ENCODE results near the gene TRIM34. TPM values are rescaled to one million over a fixed set of nuclear protein-coding genes. Genes with fewer than 3 reads are reported as not detected.
"Not testable (repeated sequence)": the region's sequence is repeated elsewhere in the genome, so short reads cannot be mapped to it uniquely, and the experiment has no call there.

Gene TRIM34
- 5.8 and 8.0 TPM in 2 replicates for total RNA-seq (2014; rRNA removed)
- 3.3 TPM for polyA plus RNA-seq (2012)

DNA sequence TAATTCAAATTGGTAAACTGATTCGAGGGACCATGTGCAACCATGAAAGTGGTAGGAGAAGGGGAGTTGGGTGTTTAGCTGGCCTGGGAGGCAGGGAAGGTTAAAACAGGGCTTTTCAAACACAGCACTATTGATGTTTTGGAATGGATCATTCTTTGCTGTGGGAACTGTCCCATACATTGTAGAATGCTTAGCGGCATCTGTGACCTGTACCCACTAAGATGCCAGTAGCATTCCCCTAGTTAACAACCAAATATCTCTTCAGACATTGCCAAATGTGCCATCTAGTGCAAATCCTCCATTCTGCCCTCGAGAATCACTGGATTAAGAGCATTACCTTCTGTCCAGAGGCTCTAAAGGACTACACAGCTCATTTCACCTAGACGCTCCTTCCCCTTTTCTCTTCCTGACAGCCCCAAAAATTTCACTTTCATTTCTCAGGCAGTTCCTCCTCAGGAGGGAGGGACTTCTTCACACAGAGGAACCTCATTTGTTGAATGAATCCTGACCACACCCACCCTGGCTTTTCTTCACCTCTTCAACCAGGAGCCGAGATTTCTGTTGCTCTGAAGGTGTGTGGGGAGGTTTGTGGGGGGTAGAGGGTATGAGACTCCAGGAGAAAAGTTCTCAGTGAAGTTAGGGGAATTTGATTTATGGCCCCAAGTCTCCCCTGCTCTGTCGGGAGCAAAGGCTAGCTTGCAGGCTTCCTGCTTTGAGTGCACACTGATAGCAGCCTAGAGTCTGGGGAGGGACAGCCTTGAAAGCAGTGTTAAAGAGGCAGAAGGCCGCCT is at the start of gene TRIM34:
Gene TRIM34, plus strand, starts transcription at position 513 of the 791 bp plus-strand sequence. CDS start 7,331 bp downstream, outside the sequence.
- DNase-seq (ENCODE audit: low read depth), result peak; percentile 70

DNA sequence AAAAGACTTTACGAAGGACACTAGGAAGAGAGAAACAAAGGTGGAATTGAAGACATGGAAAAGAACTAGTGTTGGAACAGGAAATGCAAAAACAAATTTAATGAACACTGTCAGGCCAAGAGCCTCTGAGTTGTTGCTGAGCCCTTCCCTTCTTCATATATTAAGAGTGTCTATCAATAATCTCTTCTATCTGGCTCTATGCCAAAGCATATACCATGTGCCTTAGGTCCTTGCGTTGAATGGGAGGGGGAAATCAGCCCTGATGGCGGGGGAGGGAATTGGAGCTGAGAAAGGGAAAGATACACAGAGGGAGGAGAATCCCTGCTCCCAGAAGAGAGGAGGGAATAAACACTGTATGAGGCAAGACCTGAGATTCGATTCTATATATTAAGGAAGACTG is 49.6 kb upstream of the TRIM34 start:
- no peak for DNase-seq (ENCODE audit: low read depth)

GRCh38 chr11:5577101-5577500 is 47.7 kb upstream of the TRIM34 start:
- DNase-seq (ENCODE audit: low read depth), result no peak

DNA sequence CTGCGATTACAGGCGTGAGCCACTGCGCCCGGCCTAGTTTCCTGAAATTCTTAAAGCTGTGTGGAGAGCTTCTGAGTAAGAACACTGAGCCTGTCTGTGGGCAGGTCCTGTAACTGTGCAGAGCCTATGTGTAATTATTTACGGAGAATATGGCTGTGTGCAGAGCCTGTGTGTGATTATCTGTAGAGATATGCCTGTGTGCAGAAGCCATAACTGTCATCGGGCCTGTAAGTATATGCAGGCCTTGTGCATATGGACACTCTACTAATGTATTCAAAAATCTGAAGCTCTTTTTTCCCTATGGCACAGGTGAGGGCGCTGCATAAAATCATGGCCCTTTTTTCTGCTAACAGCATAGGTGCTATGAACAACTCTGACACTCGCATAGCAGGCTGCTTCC is 44.2 kb upstream of the TRIM34 start, which contains the start of gene OR52B6:
Gene OR52B6, plus strand, starts transcription at position 301 of the 400 bp plus-strand sequence. Its CDS starts 0 bp downstream, at position 301.
- DNase-seq (ENCODE audit: low read depth), result no peak

- DNase-seq (ENCODE audit: low read depth), result no peak
Measured at GRCh38 chr11:5581014-5581413, 43.8 kb upstream of the TRIM34 start.

DNA sequence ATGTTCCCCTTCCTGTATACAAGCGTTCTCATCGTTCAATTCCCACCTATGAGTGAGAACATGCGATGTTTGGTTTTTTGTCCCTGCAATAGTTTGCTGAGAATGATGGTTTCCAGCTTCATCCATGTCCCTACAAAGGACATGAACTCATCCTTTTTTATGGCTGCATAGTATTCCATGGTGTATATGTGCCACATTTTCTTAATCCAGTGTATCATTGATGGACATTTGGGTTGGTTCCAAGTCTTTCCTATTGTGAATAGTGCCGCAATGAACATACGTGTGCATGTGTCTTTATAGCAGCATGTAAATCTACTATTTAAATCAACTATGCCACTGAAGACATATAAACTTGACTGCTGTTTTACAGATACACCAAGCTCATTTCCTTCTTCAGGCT is 40.3 kb upstream of the TRIM34 start:
- DNase-seq (ENCODE audit: low read depth), result not testable (repeated sequence)

GRCh38 chr11:5589906-5590305 is 34.9 kb upstream of the TRIM34 start:
- DNase-seq (ENCODE audit: low read depth), result not testable (repeated sequence)

GRCh38 chr11:5591613-5592012 is 33.2 kb upstream of the TRIM34 start:
- DNase-seq (ENCODE audit: low read depth), result no peak

GRCh38 chr11:5592615-5593014 is 32.2 kb upstream of the TRIM34 start:
- DNase-seq (ENCODE audit: low read depth), result no peak

DNA sequence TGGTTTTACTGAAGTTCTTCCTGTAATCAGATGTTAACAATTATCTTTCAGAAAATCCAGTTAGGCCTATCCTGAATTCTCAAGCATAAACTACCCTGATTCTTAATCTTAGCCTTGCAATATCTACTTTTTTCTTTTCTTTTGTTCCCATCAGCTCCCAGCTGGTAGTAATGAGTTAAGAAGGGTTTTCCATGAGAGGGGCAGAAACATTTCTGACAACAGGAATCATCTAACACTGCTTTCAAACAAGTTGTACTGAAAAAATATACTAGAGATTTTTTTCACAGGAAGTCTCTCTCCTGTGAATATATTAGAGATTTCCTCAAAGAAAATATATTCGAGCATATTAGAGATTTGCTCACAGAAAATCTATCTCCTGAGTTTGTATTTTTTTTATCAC is 31.7 kb upstream of the TRIM34 start:
- DNase-seq (ENCODE audit: low read depth), result no peak

DNA sequence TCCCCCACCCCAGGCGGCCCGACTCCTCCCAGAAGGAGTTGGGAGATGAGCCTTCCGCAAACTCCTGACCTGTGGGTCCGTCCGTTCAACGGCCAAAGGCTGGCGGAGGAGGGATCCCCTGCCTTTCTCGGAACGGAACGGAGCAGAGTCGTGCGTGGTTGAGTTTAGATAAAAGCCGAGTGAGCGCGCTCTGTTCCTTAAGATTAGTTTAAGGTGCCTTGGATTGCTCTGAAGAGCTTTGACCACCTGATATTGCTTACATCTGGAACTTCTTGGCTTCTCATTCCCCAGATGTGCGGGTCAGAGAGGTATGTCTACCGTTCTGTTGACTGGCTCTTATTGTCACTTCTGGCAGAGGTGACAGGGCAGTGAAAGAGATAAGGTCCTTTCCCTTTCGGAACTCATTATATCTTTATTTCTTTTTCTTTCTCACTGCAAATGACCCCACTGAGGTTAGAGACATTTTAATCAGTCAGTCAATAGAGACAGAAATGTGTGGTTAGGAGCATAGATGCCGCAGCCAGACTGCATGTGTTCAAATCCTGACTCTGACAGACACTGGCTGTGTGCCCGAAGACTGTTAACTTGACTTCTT is 28.1 kb upstream of the TRIM34 start, which contains the start of gene TRIM6:
Gene TRIM6, plus strand, starts transcription at position 31 of the 595 bp plus-strand sequence. Its CDS starts 261 bp downstream, at position 292.
- DNase-seq (ENCODE audit: low read depth), result peak; percentile 24

DNA sequence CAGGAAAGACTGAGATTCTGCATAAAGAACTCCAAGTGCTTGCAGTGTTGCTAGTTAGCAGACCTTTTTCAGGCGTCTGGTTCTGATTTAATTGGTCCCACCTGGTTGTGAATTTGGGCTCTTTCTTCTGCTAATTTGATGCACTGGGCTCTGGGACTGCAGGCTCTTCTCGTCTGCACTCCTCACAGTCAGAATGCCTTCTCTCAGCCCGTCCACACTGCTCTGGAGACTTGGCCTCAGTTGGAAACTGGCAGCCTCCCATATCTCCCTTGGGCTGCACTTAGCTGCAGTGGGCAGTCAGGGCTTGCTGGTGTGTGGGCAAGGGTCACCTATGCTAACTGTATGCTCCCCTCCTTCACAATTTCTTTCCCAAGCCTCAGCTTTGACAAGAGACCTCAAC is 26.8 kb upstream of the TRIM34 start:
- no peak for DNase-seq (ENCODE audit: low read depth)

DNA sequence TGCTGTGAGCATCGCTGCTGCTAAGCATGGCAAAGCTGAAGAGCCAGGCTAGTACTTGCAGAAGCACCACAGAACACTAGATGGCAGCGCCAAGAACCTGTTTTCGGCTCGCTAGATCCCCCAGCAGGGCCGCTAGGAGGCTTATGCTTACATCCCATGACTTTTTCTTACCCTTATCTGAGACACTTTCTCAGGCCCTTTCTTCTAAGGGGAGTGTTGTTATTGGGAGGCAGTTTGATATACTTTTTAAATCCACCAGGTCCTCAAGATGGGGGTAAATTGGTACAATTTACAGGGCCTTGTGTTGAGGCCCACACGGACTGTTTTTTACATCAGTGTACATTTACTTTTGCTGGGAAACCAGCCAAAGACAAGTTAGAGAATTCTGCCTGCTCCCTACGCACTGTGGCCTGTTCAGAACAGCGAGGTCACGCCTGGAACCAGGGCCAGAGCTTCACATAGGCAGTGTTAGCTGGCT is 24.4 kb upstream of the TRIM34 start:
- peak; percentile 63 for DNase-seq (ENCODE audit: low read depth)

GRCh38 chr11:5602791-5603190 is 22.0 kb upstream of the TRIM34 start:
- DNase-seq (ENCODE audit: low read depth), result not testable (repeated sequence)

GRCh38 chr11:5603326-5603725 is 21.5 kb upstream of the TRIM34 start:
- no peak for DNase-seq (ENCODE audit: low read depth)

GRCh38 chr11:5604896-5605295 is 19.9 kb upstream of the TRIM34 start:
- no peak for DNase-seq (ENCODE audit: low read depth)

DNA sequence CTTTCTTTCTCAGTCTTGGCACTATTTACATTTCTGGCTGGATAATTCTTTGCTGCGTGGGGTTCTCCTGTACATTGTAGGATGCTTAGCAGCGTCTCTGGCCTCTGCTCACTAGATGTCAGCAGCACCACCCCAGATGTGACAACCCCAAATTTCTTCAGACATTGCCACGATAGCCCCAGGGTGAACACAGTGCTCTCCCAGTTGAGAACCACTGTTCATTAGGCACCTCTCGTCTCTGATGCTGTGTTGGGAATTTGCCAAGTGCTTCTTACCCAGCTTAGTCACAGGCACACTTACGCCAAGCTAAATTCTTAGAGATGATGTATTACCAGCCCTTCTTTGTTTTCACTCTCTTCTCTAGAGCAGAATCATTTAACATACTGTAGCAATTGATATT is 19.0 kb upstream of the TRIM34 start:
- DNase-seq (ENCODE audit: low read depth), result peak; percentile 71

DNA sequence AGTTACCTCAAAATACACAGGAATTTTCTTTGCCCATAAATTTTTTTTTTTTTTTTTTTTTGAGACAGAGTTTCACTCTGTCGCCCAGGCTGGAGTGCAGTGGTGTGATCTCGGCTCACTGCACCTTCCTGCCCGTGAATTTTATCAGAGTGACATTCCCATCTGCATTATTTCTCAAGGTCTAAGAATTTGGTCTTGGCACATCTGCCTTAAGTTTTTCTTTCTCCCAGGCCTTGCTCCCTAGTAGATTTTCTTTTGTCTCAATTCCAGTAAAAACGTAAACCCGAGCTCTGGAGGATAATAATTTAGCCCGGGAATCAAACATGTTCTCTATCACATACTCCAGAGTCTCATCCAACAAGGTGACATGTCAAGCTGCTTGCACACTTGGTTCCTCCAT is 16.0 kb upstream of the TRIM34 start:
- DNase-seq (ENCODE audit: low read depth), result no peak

GRCh38 chr11:5610446-5610845 is 14.4 kb upstream of the TRIM34 start:
- DNase-seq (ENCODE audit: low read depth), result no peak

GRCh38 chr11:5611627-5612026 is 13.2 kb upstream of the TRIM34 start:
- DNase-seq (ENCODE audit: low read depth), result no peak

DNA sequence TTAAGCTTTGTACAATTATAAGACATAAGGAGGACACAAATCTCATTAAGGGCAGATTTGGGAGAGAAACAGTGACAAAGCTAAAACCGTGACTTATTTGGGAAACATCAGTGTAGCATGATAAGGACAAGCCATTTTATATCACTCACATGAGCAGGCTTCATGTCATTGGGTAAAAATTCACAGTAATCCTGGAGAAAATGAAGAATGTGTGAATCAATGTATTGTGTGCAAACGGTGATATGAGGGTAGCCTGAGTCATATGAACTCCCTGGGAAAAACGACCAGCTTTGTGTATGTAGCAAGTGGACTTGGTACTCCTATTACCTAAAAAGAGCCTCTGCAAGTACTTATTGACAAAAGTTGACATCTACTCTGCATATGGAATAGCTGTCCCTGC is 6.0 kb upstream of the TRIM34 start:
- DNase-seq (ENCODE audit: low read depth), result peak; percentile 81

GRCh38 chr11:5620651-5621521 is 3.9 kb upstream of the TRIM34 start:
- peak; percentile 90 for DNase-seq (ENCODE audit: low read depth)
